HG02884 (cell line): ENCODE results near the gene PIGW.

ENCODE experiments used
- ATAC-seq: cut with Tn5 transposase; IDR thresholded peaks from one replicate; pipeline ENCODE4 v1.9.1; 2021; ENCODE audit warnings: mild to moderate bottlenecking, moderate library complexity; ENCODE audit not compliant: unreplicated experiment

The PIGW gene, protein sequence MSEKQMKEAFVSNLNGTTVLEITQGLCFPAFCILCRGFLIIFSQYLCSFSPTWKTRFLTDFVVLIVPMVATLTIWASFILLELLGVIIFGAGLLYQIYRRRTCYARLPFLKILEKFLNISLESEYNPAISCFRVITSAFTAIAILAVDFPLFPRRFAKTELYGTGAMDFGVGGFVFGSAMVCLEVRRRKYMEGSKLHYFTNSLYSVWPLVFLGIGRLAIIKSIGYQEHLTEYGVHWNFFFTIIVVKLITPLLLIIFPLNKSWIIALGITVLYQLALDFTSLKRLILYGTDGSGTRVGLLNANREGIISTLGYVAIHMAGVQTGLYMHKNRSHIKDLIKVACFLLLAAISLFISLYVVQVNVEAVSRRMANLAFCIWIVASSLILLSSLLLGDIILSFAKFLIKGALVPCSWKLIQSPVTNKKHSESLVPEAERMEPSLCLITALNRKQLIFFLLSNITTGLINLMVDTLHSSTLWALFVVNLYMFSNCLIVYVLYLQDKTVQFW

DNA sequence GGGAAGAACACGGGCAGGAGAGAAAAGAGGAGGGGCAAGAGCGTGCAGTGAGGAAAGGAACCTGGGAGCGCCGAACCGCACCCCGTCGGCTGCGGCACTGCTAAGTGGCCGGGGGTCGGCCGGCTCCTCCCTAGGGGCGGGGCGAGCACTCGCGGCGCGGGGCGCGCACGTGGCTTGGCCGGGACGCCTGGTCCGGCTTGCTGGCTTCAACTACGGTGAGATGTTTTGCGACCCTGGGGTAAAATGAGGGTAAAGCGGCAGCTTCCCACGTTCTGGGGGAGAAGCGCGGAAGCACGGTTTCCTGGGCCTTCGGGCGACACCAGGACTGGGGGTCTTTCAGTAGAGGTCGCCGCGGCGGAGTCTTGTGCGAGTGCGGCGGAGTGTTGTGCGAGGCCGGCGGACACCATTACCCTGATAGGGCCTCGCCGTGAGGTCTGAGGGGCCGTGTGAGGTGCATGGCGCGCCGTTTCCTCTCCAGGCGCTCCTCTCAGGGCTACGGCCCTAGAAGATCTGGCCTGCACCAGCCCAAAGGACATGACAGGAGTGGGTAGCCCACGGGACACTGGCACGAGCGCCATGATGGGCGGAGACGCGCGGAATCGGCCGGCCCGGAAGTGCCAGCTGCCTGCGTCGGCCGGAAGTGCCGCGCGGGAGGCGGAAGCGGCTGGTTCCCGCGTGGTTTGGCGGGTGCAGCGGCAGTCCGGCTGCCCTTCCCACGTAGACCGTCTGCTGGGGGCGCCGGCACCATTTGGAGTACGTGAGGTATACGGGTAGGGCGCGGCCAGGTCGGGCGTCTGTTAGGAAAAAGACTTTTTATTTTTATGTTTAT is at the start of gene PIGW, which contains the start of gene MYO19:
Gene PIGW (plus strand): TSS at position 148 of the 829 bp plus-strand sequence. CDS start 2,115 bp downstream, outside the sequence.
Gene MYO19 (minus strand): TSS at position 29 of the 829 bp plus-strand sequence. CDS start 2,330 bp downstream, outside the sequence.
- peak; percentile 62 for ATAC-seq

DNA sequence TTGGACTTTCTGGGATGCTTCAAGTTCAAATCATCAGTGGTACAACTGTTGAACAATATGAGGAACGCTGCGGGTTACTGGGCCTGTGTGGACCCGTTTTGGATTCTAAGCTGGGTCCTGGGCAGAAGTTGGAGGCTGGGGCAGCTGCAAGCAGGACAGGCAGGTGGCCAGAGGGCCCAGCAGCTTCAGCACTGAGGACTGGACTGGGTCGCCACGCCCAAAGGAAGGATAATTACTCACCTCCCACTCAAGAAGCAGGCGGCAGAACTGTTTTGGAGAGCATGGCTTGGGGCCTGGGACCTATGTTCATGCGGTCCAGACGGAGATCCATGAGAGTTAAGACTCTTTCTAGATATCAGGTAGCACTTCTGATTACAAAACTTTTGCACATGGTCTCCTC is 49.8 kb upstream of the PIGW start:
- ATAC-seq: no peak

DNA sequence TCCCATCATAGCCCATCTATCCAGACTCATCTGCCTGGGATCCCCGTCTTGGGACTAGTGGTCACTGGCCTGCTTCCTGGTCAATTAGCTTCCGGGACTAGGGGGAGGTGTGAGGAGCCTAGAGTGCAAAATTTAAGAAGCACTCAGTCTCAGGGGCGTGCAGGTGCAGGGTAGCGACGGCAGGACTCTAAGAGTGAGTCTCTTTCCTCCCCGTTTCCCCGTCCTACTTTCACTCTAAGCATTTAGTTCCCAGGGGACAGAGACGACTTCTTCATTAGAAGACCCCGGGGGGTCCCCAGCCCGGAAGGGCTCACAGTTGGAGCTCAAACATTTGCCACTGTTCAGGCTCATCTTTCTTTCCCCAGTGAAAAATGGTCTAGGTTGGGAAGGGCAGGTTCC is 49.0 kb upstream of the PIGW start:
- ATAC-seq: no peak

DNA sequence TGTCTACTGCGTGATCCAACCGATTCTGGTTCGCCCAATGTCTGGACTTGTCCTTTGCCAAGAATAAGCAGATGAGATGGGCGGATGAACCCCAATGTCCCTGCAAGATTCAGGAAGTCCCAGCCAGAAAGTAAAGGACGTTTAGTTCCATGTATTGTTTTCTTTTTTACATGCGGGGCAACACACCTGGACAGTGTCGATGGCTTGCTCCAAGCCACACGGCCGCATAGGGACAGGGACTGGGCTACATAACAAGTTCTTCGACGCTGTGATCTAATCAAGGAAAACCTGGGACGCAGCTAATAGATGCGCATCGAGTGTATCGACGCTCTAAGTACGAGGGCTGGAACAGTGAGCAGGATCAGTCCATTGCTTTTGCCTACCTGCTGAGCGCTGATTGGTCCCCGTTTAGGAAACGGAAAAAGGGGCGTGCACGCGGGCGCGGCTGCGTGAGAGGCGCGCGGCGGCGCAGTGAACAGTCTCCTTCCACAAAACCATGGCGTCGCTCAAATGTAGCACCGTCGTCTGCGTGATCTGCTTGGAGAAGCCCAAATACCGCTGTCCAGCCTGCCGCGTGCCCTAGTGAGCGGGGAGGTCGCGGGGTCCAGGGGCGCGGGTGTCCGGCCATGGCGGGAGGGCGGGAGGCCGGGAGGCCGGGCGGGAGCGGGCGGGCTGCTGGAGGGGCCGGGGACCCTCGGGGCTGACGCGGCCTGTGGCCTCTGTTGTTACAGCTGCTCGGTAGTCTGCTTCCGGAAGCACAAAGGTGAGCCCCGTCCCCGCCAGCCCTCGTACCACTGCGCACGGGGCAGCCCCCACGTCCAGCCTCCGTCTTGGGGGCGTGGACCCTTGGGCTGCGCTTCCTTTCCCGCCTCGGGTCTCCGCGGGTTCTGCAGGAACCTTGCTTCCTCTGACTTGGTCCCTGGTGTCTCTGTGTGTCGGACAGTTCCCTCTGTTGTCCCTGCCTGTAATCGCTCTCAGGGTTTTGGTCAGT is 48.3 kb upstream of the PIGW start, which contains the start of gene ZNHIT3:
Gene ZNHIT3 (plus strand): TSS at position 478 of the 991 bp plus-strand sequence. CDS start 19 bp downstream, at position 497.
- ATAC-seq: peak; percentile 89

DNA sequence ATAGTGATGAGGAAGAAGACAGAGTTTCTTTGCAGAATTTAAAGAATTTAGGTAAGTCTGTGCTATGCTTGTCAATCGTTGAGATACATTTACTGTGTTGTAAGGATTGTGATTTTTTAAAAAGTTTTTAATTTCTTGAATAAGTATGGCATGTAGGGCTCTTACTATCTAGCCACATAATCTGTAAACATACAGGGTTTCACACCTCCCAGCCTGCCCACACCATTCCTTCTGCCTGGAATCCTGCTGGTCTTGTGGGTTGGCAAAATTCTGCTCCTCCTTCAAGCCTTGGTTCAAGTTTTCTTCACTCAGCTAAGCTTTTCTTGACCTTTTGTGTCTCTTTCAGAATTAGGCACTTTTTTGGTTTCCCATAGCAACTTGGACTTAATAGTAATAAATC is 40.8 kb upstream of the PIGW start:
- no peak for ATAC-seq

DNA sequence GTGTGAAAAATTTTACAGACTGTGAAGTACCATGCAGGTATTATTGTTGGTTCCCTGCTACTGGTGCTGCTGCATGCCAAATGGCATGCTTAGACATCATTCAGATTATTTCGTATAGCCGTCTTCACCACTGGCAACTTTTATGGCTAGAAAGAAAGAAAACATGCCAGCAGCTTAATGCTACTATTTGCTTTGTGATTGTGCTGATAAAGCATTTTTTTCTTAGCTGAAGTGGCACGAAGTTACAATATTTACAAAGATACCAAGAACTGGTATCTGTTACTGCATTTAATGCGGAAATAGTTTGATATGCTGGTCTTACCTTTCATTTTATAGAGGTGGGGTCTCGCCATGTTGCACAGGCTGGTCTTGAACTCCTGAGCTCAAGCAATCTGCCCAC is 40.1 kb upstream of the PIGW start:
- ATAC-seq: no peak

DNA sequence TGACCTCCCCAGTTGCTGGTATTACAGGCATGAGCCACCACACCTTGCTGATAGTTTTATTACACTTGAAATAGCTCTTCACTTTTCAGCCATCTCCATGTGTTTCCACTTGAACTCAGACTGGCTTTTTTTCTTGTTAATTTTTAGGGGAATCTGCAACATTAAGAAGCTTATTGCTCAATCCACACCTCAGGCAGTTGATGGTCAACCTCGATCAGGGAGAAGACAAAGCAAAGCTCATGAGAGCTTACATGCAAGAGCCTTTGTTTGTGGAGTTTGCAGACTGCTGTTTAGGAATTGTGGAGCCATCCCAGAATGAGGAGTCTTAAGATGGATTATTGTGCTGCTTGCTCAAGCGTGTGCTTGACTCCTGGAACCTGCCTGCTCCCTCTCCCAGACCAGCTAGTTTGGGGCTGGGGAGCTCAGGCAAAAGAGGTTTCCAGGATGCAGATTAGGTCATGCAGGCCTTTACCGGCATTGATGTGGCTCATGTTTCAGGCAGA is 39.7 kb upstream of the PIGW start:
- ATAC-seq: no peak

DNA sequence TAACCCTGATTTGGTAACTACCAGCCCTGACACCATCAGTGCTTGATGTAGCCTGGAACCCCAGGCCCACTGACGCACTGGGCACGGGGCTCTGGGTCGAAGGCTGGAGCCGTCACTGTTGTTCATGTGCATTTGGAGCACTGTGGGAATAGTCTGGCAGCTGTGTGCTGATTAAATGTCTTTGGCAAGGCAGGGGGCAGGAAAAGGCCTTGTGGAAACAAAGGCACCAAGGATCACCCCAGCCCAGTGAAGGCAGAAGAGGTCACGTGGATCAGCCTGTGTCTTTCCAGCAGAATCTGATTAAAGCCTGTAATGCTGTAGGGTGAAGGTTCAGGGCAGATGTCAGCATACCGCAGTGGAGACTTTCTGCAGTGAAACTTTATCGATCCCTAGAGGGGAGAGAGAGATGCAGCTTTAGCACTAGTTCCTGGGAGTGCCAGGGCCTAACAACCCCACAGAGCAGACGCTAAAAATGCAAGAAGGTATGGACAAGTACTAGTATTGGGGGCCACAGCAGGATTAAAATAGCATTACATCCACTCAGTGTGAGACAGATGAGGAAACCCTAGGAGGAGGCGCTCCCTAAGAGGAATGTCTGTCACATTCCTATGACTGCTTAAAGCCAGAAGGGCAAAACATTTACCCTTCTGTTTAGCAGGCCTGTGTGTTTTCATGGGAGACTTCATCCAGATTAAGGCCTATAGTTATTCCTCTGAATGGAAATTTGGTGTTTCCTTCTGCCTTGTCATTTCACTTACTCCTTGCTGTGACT is 38.6 kb upstream of the PIGW start:
- no peak for ATAC-seq

DNA sequence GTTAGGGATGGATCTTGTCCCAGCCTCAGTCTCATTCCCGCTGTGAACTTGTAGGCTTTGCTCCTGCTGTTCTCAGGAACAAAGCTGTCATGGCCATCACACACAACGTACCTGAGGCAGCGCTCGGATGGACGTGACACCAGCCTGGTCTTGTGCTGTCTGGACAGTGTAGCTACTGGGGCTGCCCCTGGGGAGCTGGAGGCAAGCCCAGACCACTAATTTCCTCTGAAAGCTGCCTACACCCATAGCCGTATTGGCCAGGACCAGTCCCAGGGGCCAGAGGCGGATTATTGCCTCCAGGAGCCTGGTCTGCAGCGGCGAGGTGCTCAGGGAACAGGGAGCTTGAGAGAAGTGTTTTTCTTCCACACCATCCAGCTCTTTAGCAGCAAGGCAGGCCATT is 36.6 kb upstream of the PIGW start:
- no peak for ATAC-seq

DNA sequence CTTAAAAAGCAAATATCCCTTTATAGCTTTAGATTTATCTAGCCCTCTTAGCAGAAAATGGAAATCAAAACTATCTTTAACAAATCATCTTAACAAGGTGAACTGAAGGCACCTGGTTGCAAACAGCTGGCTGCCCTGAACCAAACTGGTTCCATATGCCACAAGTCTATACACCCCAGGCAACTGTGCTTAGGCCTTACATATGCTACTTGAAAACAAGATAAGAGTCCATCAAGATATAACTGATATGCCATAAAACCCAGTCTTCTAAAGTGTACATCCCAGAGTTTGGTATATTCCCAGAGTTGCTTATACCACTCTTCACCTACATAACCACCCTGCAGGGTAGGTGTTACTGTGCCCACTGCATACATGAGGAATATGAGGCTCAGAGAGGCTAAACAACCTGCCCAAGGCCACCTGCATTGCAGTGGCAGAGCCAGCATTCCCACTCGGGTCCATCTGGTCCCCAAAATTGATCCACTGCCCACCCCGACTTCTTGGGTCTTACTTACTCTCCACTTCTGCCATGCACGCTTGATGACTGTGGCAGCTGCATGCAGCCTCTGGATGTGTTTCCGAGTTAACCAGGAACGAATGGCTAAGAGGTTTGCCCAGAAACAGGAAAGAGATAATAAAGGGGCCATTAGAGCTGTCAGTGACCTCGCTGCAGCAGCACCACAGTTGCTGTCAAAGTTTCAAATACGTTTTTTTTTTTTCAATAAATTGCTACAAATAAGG is 36.1 kb upstream of the PIGW start:
- ATAC-seq: no peak

DNA sequence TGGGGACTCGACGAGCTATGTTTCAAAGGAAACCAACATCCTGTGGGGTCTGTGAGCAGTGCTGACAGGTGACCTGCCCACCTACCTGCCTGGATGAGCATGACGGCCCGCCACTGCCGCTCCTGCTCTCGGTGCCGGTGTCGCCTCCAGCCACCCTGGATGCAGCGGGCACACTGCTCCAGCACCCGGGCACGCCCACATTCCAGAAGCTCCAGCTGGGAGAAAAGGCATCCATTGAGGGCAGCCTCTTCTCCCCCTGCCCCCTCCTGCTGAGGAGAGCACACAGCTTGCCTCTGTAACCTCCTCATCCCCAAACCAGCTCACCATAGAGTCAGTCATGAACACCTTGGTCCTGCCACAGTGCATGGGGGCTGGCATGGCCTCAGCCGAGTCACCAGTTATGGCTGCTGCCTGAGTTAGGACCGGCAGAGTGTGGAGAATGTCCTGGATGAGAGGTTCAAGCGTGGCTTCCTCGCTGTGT is 34.0 kb upstream of the PIGW start:
- no peak for ATAC-seq

DNA sequence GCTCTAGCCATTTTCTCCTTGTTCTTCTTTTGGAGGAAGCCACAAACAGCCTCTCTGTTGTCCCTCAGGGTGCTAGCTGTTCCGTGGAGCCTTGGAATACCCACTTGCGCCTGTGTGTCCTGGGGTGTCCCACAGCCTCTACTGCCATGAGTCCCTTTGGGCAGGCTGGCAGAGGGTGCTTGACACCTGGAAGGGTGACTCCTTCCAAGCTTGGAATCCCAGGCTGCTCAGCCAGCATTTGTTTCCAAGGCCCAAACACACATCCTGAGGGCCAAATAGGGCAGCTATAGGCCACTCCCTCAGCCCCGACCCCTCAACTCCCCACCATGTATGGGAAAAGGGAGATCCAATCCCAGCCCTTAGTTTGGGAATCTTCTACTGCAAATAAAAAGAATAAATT is 33.4 kb upstream of the PIGW start:
- ATAC-seq: no peak

DNA sequence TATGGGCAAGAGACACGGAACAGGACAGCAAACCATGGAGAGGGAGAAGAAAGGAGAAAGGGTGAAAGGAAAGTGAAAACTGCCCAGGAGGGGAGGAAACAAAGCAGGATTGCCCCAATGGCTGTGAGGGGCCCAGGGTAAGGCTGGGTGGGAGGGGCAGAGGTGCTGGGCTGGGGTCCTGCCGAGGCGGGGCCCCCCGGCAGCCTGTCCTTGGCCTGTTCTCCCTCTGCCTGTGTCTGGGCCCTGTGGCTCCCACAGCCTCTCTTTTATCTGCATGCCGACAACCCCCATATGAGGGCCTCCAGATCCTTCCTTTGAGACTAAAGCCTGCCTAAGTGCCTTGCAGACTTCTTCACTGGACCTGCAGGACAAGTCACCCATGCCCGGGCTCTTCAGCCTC is 32.8 kb upstream of the PIGW start:
- ATAC-seq: no peak

DNA sequence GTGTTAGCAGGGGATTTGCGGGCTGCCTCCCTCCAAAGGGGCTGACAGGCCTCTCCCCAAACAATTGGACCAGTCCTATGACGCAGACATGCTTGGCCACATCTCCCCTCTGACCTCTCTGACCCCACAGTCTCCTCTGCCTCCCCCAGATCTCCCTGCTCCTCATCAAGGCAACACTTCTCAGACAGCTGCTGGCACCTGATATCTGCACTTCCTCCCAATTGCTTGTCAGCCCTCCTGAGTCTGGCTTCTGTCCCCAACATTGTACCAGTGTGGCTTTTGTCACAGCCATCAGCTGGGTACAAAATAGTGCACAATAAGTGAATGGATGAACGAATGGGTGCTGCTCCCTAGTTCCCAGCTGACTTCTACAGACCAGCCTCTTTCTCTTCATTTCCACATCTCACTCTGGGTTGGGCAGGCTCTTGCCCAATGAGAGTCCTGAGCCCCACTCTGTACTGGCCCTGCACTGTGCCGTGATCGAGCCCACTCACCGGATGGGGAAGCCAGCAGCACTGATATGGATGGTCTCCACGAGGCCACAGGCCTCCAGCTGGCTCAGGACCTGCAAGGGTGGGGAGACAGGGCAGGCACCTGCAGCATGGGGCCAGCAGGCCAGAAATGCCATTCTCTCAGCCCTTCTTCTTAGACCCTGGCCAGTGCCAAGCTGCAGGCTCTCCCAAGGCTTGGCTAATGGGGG is 31.2 kb upstream of the PIGW start:
- ATAC-seq: no peak

DNA sequence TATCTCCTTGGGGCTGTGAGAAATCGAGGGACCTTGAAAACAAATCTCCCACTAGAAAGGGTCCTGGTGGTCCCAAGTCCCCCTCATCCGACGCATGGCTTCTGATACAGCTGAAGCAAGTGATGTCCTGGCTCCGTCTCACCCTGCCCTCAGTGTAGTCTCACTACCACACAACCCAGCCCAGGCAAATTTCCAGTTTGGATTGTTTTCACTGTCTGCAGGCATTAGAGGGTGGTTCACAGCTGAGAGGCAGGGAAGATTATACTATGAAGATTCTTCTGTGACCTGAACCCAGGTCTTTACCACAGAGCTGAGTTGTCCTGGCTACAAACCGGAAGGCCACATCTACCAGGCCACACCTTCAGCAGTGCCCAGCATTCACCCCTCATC is 30.6 kb upstream of the PIGW start:
- no peak for ATAC-seq

DNA sequence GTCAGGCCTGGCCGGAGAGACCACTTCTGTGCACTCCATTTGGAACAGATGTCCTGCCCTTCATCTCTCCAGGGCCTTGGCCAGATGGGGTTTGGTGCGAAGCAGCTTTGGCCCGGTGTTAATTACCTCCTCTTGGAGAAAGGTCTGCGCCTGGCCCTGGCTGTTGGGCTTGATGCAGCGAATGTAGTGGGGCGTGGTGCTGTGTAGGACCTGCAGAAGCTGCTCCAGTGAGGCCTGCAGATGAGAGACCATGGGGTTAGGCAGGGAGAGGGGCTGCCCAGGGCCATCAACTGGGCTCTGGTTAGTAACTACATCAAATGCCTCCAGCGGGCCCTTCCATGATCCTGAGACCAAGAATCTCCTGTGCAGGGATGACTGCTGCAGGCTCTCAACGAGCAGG is 29.6 kb upstream of the PIGW start:
- ATAC-seq: no peak

DNA sequence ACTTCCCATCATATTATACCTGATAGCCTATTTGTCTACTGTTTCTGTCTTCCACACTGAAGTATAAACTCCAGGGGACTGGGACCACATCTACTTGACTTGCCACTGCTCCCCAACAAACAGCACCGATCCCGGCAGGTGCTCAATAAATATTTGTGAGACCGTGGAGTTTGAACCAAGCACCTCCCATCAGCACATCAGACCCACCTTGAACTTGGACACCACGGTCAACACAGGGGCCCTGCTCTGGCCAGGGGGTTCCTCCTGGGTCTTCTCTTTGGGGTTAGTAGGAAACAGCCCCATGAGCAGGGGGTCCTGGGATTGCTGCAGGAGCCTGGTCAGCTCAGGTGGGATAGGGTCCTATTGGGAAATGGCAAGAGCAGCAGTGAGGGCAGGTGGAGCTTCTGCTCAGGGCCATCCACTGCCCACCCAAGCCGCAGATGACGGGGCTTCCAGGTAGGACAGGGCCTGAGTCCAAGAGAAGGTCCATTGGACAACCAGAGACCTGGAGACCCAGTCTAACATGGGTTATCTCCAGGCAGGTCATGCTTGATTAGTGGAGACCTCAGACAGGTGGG is 28.4 kb upstream of the PIGW start:
- ATAC-seq: no peak

DNA sequence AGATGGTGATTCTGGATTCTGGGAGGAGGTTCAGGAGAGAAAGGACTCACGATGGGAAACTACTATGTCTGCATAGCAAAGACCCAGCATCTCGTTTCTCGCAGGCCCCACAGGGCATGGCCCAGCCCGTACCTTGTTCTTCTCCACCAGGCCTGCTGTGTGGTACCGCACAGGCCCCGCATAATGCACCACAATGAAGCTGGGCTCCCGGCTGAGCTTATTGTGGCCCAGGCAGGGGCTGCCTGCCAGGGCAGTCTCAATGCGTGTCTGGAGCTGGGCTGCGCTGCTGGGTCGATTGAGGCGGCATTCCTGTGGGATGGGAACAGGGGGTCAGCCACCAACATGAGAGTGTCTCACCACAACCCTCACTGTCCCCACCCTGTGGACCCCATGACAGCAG is 28.0 kb upstream of the PIGW start:
- no peak for ATAC-seq
